ENCODE data around the gene FRMD1.

Gene FRMD1

GRCh38 chr6:168063431-168063830 lies 15.6 kb downstream of the FRMD1 start:
- Histone ChIP-seq H3K27ac (ENCODE audit: extremely low read depth, low read depth, low read length) (no peak overlapping the region), H3K36me3 (ENCODE audit: control insufficient read depth in 2 of 2, insufficient read depth in 1 of 2, low read length in 2 of 2) (no peaks in the 10 kb centered on the region), H3K4me3 (ENCODE audit: low read depth, low read length) (no peak overlapping the region), H3K9me3 (ENCODE audit: control insufficient read depth, insufficient read depth, low read depth, low read length) (no peaks in the 10 kb centered on the region), H3K4me1 (ENCODE audit: control insufficient read depth, insufficient read depth, low read length) (no peaks in the 10 kb centered on the region)
- POLR2A ChIA-PET: no interaction called here
- TF ChIP-seq MZF1 (tag by site-specific recombination; IDR thresholded peaks at IDR 0.05; ENCODE audit: borderline replicate concordance) (no peak), TCF7L2 (IDR thresholded peaks at IDR 0.05; ENCODE audit: borderline replicate concordance, low read depth, low read length) (no peak), YY2 (tag by site-specific recombination; IDR thresholded peaks at IDR 0.05) (no peak), GLI2 (tag by site-specific recombination; IDR thresholded peaks at IDR 0.05; ENCODE audit: borderline replicate concordance, low read depth) (no peak), ZNF48 (tag by site-specific recombination; IDR thresholded peaks at IDR 0.05) (no peak), ZBTB20 (tag by site-specific recombination; IDR thresholded peaks at IDR 0.05) (no peak), ZBTB1 (tag by site-specific recombination; IDR thresholded peaks at IDR 0.05) (no peak), ZNF560 (tag by site-specific recombination; IDR thresholded peaks at IDR 0.05; ENCODE audit: borderline replicate concordance) (no peak), ZSCAN30 (tag by site-specific recombination; IDR thresholded peaks at IDR 0.05) (no peak), ZNF302 (tag by site-specific recombination; IDR thresholded peaks at IDR 0.05; ENCODE audit: low read depth) (no peak), IKZF3 (tag by site-specific recombination; IDR thresholded peaks at IDR 0.05) (no peak), ZNF510 (tag by site-specific recombination; IDR thresholded peaks at IDR 0.05; ENCODE audit: insufficient replicate concordance) (no peak), ZNF112 (tag by site-specific recombination; IDR thresholded peaks at IDR 0.05) (no peak), ZBTB7A (tag by site-specific recombination; IDR thresholded peaks at IDR 0.05; ENCODE audit: low read depth) (no peak), OSR2 (tag by site-specific recombination; IDR thresholded peaks at IDR 0.05) (no peak)
- CTCF ChIA-PET: no interaction called here

GRCh38 chr6:168062346-168063289 lies 16.4 kb downstream of the FRMD1 start:
- ChIA-PET CTCF (no interaction called here), POLR2A (no interaction called here)
- H3K27ac ChIP-seq (ENCODE audit: extremely low read depth, low read depth, low read length): no peak overlapping the region

More at GRCh38 chr6:168062346-168063289, 16.4 kb downstream of the FRMD1 start:
- TF ChIP-seq ZNF76 (tag by site-specific recombination; IDR thresholded peaks at IDR 0.05; ENCODE audit: borderline replicate concordance, low read depth) (no peak), PRDM6 (tag by site-specific recombination; IDR thresholded peaks at IDR 0.05) (no peak), KLF16 (tag by site-specific recombination; IDR thresholded peaks at IDR 0.05) (no peak), BCL6B (tag by site-specific recombination; IDR thresholded peaks at IDR 0.05) (no peak), KLF7 (tag by site-specific recombination; IDR thresholded peaks at IDR 0.05; ENCODE audit: borderline replicate concordance) (no peak), ZIC2 (tag by site-specific recombination; IDR thresholded peaks at IDR 0.05) (no peak), ZNF664 (tag by site-specific recombination; IDR thresholded peaks at IDR 0.05) (no peak), ZNF610 (tag by site-specific recombination; IDR thresholded peaks at IDR 0.05; ENCODE audit: borderline replicate concordance) (no peak), ZNF843 (tag by site-specific recombination; IDR thresholded peaks at IDR 0.05) (no peak), ZBTB20 (tag by site-specific recombination; IDR thresholded peaks at IDR 0.05) (no peak), YY1 (tag by site-specific recombination; IDR thresholded peaks at IDR 0.05) (no peak), ZNF37A (tag by site-specific recombination; IDR thresholded peaks at IDR 0.05) (no peak), WT1 (tag by site-specific recombination; IDR thresholded peaks at IDR 0.05) (no peak), ZNF350 (tag by site-specific recombination; IDR thresholded peaks at IDR 0.05) (no peak), ZNF221 (tag by site-specific recombination; IDR thresholded peaks at IDR 0.05; ENCODE audit: borderline replicate concordance) (no peak)
- TF ChIP-seq, protein P1, sequence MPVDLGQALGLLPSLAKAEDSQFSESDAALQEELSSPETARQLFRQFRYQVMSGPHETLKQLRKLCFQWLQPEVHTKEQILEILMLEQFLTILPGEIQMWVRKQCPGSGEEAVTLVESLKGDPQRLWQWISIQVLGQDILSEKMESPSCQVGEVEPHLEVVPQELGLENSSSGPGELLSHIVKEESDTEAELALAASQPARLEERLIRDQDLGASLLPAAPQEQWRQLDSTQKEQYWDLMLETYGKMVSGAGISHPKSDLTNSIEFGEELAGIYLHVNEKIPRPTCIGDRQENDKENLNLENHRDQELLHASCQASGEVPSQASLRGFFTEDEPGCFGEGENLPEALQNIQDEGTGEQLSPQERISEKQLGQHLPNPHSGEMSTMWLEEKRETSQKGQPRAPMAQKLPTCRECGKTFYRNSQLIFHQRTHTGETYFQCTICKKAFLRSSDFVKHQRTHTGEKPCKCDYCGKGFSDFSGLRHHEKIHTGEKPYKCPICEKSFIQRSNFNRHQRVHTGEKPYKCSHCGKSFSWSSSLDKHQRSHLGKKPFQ (tag by site-specific recombination; IDR thresholded peaks at IDR 0.05): no peak
- TF ChIP-seq, protein P2, sequence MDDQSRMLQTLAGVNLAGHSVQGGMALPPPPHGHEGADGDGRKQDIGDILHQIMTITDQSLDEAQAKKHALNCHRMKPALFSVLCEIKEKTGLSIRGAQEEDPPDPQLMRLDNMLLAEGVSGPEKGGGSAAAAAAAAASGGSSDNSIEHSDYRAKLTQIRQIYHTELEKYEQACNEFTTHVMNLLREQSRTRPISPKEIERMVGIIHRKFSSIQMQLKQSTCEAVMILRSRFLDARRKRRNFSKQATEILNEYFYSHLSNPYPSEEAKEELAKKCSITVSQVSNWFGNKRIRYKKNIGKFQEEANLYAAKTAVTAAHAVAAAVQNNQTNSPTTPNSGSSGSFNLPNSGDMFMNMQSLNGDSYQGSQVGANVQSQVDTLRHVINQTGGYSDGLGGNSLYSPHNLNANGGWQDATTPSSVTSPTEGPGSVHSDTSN (CRISPR knock-in tag; IDR thresholded peaks at IDR 0.05): no peak
- Histone ChIP-seq H3K4me1 (ENCODE audit: control insufficient read depth, insufficient read depth, low read length) (no peaks in the 10 kb centered on the region), H3K4me3 (ENCODE audit: low read depth, low read length) (no peak overlapping the region), H3K9me3 (ENCODE audit: control insufficient read depth, insufficient read depth, low read depth, low read length) (no peaks in the 10 kb centered on the region), H3K36me3 (ENCODE audit: control insufficient read depth in 2 of 2, insufficient read depth in 1 of 2, low read length in 2 of 2) (no peaks in the 10 kb centered on the region)
